Mesodermal cell (in vitro differentiated cells): Measurements from ENCODE around the gene ENO3.

ENCODE experiments used
- H3K27ac ChIP-seq: 2 replicates; pipeline ENCODE4 v1.7.0; 2013; ENCODE audit warnings: mild to moderate bottlenecking, low read depth, low read length, moderate library complexity; ENCODE audit not compliant: severe bottlenecking
- H3K36me3 ChIP-seq: 2 replicates; pipeline ENCODE4 v1.7.1; 2013; ENCODE audit warnings: mild to moderate bottlenecking, low read length, moderate library complexity; ENCODE audit not compliant: control insufficient read depth, insufficient read depth
- H3K4me1 ChIP-seq: one replicate; pipeline ENCODE4 v1.7.1; 2013; ENCODE audit warnings: mild to moderate bottlenecking, low read length; ENCODE audit not compliant: insufficient read depth, control insufficient read depth, poor library complexity, severe bottlenecking
- H3K4me3 ChIP-seq: 2 replicates; pipeline ENCODE4 v1.7.0; 2013; ENCODE audit warnings: low read length, control low read depth, mild to moderate bottlenecking; ENCODE audit not compliant: insufficient read depth, poor library complexity, severe bottlenecking; ENCODE audit errors: extremely low read depth
- H3K9me3 ChIP-seq: 2 replicates; pipeline ENCODE4 v1.7.1; 2013; ENCODE audit warnings: mild to moderate bottlenecking, low read length, moderate library complexity; ENCODE audit not compliant: control insufficient read depth
- WGBS, 2 experiments: methylation state at CpG; one replicate each; pipeline ENCODE4 v1.1.5; 2013; ENCODE audit warnings: missing lambda C conversion rate in 2 of 2; ENCODE audit not compliant: insufficient coverage in 2 of 2; 5-methylcytosine and 5-hydroxymethylcytosine counted together

Gene ENO3

GRCh38 chr17:4974115-4974670 is 23.3 kb downstream of the ENO3 start:
- H3K27ac ChIP-seq = no peak overlapping the region
- no peak overlapping the region for H3K4me3 ChIP-seq
- H3K9me3 ChIP-seq = no peaks in the 10 kb centered on the region
- peaks cover 74% of the 10 kb centered on the region for H3K36me3 ChIP-seq
- H3K4me1 ChIP-seq = peaks cover 6% of the 10 kb centered on the region
- 97 to 100% methylated on average over 4 to 5 of the region's 9 CpGs for WGBS, 2 experiments

GRCh38 chr17:4978726-4979125 is 27.8 kb downstream of the ENO3 start:
- Histone ChIP-seq H3K4me3 (no peak overlapping the region), H3K27ac (no peak overlapping the region), H3K9me3 (no peaks in the 10 kb centered on the region)

GRCh38 chr17:4980644-4981216 is 29.8 kb downstream of the ENO3 start:
- WGBS, 2 experiments = 34 to 58% methylated on average over 3 to 4 of the region's 6 CpGs
- no peaks in the 10 kb centered on the region for H3K9me3 ChIP-seq
- H3K36me3 ChIP-seq = peaks cover 59% of the 10 kb centered on the region
- H3K4me1 ChIP-seq = no peaks in the 10 kb centered on the region
- H3K27ac ChIP-seq = no peak overlapping the region
- H3K4me3 ChIP-seq = no peak overlapping the region

More at GRCh38 chr17:4978726-4979125, 27.8 kb downstream of the ENO3 start:
- no peaks in the 10 kb centered on the region for H3K4me1 ChIP-seq
- H3K36me3 ChIP-seq = peaks cover 69% of the 10 kb centered on the region

GRCh38 chr17:4982305-4982704 is 31.4 kb downstream of the ENO3 start:
- no peaks in the 10 kb centered on the region for H3K9me3 ChIP-seq
- H3K4me3 ChIP-seq = no peak overlapping the region
- H3K36me3 ChIP-seq = peaks cover 46% of the 10 kb centered on the region
- WGBS, 2 experiments = 59 to 95% methylated on average over 4 of the region's 5 CpGs
- no peak overlapping the region for H3K27ac ChIP-seq
- H3K4me1 ChIP-seq = no peaks in the 10 kb centered on the region

- WGBS, 2 experiments = 84 to 93% methylated on average over 4 of the region's 5 CpGs
- H3K27ac ChIP-seq = peak overlapping the region; percentile 26
- H3K9me3 ChIP-seq = no peaks in the 10 kb centered on the region
- H3K4me3 ChIP-seq = peak overlapping the region; percentile 66
- peaks cover 10% of the 10 kb centered on the region for H3K4me1 ChIP-seq
- peaks cover 11% of the 10 kb centered on the region for H3K36me3 ChIP-seq
These were observed 35.5 kb downstream of the ENO3 start for GRCh38 chr17:4986403-4986802.

- peak within 1 kb of the TSS; percentile 66 for H3K4me3 ChIP-seq
- no peaks in the 10 kb centered on the region for H3K9me3 ChIP-seq
- peak within 1 kb of the TSS; percentile 36 for H3K27ac ChIP-seq
- H3K4me1 ChIP-seq = peaks cover 10% of the 10 kb centered on the region
- WGBS, 2 experiments = 2 to 4% methylated on average over 54 to 70 of the region's 78 CpGs
- peaks cover 5% of the 10 kb centered on the region for H3K36me3 ChIP-seq
These were observed 36.2 kb downstream of the ENO3 start, which contains the start of gene CAMTA2 for GRCh38 chr17:4986951-4987766. Gene CAMTA2 (minus strand): TSS chr17:4987675. CDS start chr17:4986222, 1,453 bp downstream.

- peaks cover 10% of the 10 kb centered on the region for H3K4me1 ChIP-seq
- H3K4me3 ChIP-seq = peak overlapping the region; percentile 66
- peak overlapping the region; percentile 10 for H3K27ac ChIP-seq
- H3K36me3 ChIP-seq = peaks cover 3% of the 10 kb centered on the region
- no peaks in the 10 kb centered on the region for H3K9me3 ChIP-seq
- WGBS, 2 experiments = 28 to 32% methylated on average over 20 to 29 of the region's 30 CpGs
These were observed 37.0 kb downstream of the ENO3 start for GRCh38 chr17:4987767-4988567.

GRCh38 chr17:4994081-4994595 is 43.2 kb downstream of the ENO3 start:
- Histone ChIP-seq H3K27ac (no peak overlapping the region), H3K4me1 (no peaks in the 10 kb centered on the region), H3K9me3 (no peaks in the 10 kb centered on the region), H3K36me3 (no peaks in the 10 kb centered on the region), H3K4me3 (no peak overlapping the region)
- 94 to 95% methylated on average over 5 to 6 of the region's 6 CpGs for WGBS, 2 experiments

GRCh38 chr17:4997302-4998026 is 46.5 kb downstream of the ENO3 start, which contains the start of the genes INCA1 and KIF1C:
Gene INCA1 (minus strand): TSS chr17:4997522. CDS start chr17:4994437, 3,085 bp downstream.
Gene KIF1C (plus strand): TSS chr17:4997950. CDS start chr17:5000247, 2,297 bp downstream.
- H3K27ac ChIP-seq = peak within 1 kb of the TSS; percentile 73
- H3K36me3 ChIP-seq = peaks cover 31% of the 10 kb centered on the region
- WGBS, 2 experiments = 0 to 1% methylated on average over 32 to 89 of the region's 93 CpGs
- H3K9me3 ChIP-seq = no peaks in the 10 kb centered on the region
- H3K4me3 ChIP-seq = peak within 1 kb of the TSS; percentile 92
- peaks cover 10% of the 10 kb centered on the region for H3K4me1 ChIP-seq
